GM19372 (cell line): Measurements from ENCODE around the gene CYP26B1.

Source experiments
- ATAC-seq: cut with Tn5 transposase; IDR thresholded peaks from one replicate; pipeline ENCODE4 v1.9.1; 2021; ENCODE audit warnings: mild to moderate bottlenecking, low read depth, moderate library complexity; ENCODE audit not compliant: unreplicated experiment

CYP26B1 gene

GRCh38 chr2:72131916-72132841, 15.5 kb downstream of the CYP26B1 start:
- ATAC-seq, result no peak

GRCh38 chr2:72131371-72131891, 16.2 kb downstream of the CYP26B1 start:
- ATAC-seq, result no peak

GRCh38 chr2:72130659-72131360, 16.9 kb downstream of the CYP26B1 start:
- ATAC-seq, result no peak

GRCh38 chr2:72129681-72130340, 17.9 kb downstream of the CYP26B1 start:
- ATAC-seq, result no peak

GRCh38 chr2:72128843-72129227, 18.8 kb downstream of the CYP26B1 start:
- no peak for ATAC-seq

GRCh38 chr2:72128059-72128842, 19.4 kb downstream of the CYP26B1 start:
- ATAC-seq, result no peak

GRCh38 chr2:72127401-72128058, 20.1 kb downstream of the CYP26B1 start:
- no peak for ATAC-seq

- no peak for ATAC-seq
Measured at GRCh38 chr2:72126186-72127100, 21.2 kb downstream of the CYP26B1 start.

GRCh38 chr2:72124376-72124775, 23.3 kb downstream of the CYP26B1 start:
- no peak for ATAC-seq

- no peak for ATAC-seq
Measured at GRCh38 chr2:72121153-72121552, 26.5 kb downstream of the CYP26B1 start.

GRCh38 chr2:72118951-72119350, 28.7 kb downstream of the CYP26B1 start:
- ATAC-seq, result no peak

- ATAC-seq, result no peak
Measured at GRCh38 chr2:72118386-72118785, 29.3 kb downstream of the CYP26B1 start.

- no peak for ATAC-seq
Measured at GRCh38 chr2:72117718-72118117, 29.9 kb downstream of the CYP26B1 start.

GRCh38 chr2:72117029-72117428, 30.6 kb downstream of the CYP26B1 start:
- no peak for ATAC-seq

GRCh38 chr2:72116081-72116533, 31.6 kb downstream of the CYP26B1 start:
- no peak for ATAC-seq

- ATAC-seq, result no peak
Measured at GRCh38 chr2:72115110-72116080, 32.3 kb downstream of the CYP26B1 start.

- no peak for ATAC-seq
Measured at GRCh38 chr2:72114693-72115051, 33.0 kb downstream of the CYP26B1 start.
